Stimulated activated CD8-positive, alpha-beta memory T cell treated with anti-CD3 and anti-CD28 coated beads, Interleukin-4, amount 100 ng/mL, for 24 hours (primary cell): ENCODE data around the gene ZBTB20.

Experiments
- DNase-seq: peaks from one replicate; pipeline ENCODE4 v3.0.0-alpha.2; 2020; ENCODE audit warnings: low read depth

The ZBTB20 gene

GRCh38 chr3:114284644-114285043 lies 862.4 kb downstream of the ZBTB20 start:
- DNase-seq: no peak
